ENCODE measurements around the gene SRGAP1.

Gene SRGAP1

GRCh38 chr12:64102339-64102738 is 257.8 kb downstream of the SRGAP1 start:
- H3K27me3 ChIP-seq (replicated peaks; ENCODE audit: insufficient read depth, low read length), result no peaks in the 10 kb centered on the region
- H4K20me1 ChIP-seq (ENCODE audit: insufficient read depth, low read length), result no peaks in the 10 kb centered on the region
- H3F3A ChIP-seq (ENCODE audit: insufficient read depth, low read length), result no peaks in the 10 kb centered on the region
- DNase-seq, result no peak
- no peak overlapping the region for H3K27ac ChIP-seq (ENCODE audit: low read length)
- H3K9me3 ChIP-seq (replicated peaks; ENCODE audit: insufficient read depth, low read length), result no peaks in the 10 kb centered on the region
- H3K79me2 ChIP-seq (ENCODE audit: low read length), result no peaks in the 10 kb centered on the region
- H3K36me3 ChIP-seq (replicated peaks; ENCODE audit: insufficient read depth, low read length), result no peaks in the 10 kb centered on the region
- H3K4me2 ChIP-seq (ENCODE audit: low read depth, low read length), result no peak overlapping the region
- H3K9ac ChIP-seq (ENCODE audit: low read length), result no peak overlapping the region
- no peak overlapping the region for H3K4me3 ChIP-seq (ENCODE audit: low read length)
- H3K4me1 ChIP-seq (ENCODE audit: low read length), result peaks cover 12% of the 10 kb centered on the region
- TF ChIP-seq, protein P1, sequence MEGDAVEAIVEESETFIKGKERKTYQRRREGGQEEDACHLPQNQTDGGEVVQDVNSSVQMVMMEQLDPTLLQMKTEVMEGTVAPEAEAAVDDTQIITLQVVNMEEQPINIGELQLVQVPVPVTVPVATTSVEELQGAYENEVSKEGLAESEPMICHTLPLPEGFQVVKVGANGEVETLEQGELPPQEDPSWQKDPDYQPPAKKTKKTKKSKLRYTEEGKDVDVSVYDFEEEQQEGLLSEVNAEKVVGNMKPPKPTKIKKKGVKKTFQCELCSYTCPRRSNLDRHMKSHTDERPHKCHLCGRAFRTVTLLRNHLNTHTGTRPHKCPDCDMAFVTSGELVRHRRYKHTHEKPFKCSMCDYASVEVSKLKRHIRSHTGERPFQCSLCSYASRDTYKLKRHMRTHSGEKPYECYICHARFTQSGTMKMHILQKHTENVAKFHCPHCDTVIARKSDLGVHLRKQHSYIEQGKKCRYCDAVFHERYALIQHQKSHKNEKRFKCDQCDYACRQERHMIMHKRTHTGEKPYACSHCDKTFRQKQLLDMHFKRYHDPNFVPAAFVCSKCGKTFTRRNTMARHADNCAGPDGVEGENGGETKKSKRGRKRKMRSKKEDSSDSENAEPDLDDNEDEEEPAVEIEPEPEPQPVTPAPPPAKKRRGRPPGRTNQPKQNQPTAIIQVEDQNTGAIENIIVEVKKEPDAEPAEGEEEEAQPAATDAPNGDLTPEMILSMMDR (IDR thresholded peaks at IDR 0.05; ENCODE audit: low read length), result no peak
- TF ChIP-seq EZH2 (optimal IDR thresholded peaks at IDR 0.05; ENCODE audit: low read depth, low read length) (no peak), EZH2phosphoT487 (IDR thresholded peaks at IDR 0.05; ENCODE audit: low read length) (no peak)
- H3K9me2 ChIP-seq (replicated peaks; ENCODE audit: insufficient read depth, low read length), result no peaks in the 10 kb centered on the region
- H2AFZ ChIP-seq (ENCODE audit: low read length), result no peak overlapping the region

DNA sequence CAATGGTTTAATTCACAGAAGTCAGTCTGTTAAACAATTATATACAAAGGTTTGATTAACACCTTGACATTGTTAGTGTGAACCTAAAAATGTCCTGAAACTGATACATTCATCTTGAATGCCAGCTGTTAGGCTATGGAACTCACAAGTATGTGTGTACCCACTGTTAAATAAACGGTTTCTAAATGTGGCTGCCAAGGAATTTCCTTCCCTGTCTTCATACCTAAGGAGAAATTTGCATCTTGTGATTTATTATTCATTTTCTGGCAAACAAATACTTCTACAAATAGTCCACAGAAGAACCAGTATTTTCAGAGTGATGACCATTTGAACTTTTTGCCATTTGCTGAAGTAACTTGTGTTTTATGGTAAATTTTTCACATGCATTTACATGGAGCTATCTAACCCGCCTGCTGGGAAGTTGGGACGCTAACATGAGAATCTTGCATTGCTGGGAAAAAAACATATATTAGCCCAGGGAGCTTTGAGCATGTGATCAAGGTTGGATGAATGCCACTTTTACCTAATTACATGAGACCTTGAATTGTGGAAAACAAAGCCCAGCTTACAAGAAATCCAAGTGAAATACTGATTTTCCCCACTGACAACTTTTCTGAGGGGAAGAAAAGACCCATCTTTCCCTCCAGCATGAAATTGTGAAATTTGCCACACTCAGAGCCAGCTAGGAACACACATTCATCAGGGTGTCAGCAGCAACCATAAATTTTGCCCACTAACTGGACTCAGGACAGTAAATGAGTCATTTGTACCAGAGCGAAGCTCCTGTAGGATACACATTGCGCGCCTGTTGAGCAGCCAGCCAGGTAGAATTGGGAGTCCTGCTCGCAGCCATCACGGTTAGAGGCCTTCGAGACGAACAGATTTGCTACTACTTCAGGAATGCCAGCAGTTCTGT is 259.6 kb downstream of the SRGAP1 start:
- no peaks in the 10 kb centered on the region for H3K27me3 ChIP-seq (replicated peaks; ENCODE audit: insufficient read depth, low read length)
- H4K20me1 ChIP-seq (ENCODE audit: insufficient read depth, low read length), result no peaks in the 10 kb centered on the region
- H3K9me2 ChIP-seq (replicated peaks; ENCODE audit: insufficient read depth, low read length), result no peaks in the 10 kb centered on the region
- no peak for DNase-seq
- no peak overlapping the region for H3K27ac ChIP-seq (ENCODE audit: low read length)
- H3K4me1 ChIP-seq (ENCODE audit: low read length), result peaks cover 21% of the 10 kb centered on the region
- no peaks in the 10 kb centered on the region for H3K36me3 ChIP-seq (replicated peaks; ENCODE audit: insufficient read depth, low read length)
- no peak overlapping the region for H2AFZ ChIP-seq (ENCODE audit: low read length)
- H3K4me2 ChIP-seq (ENCODE audit: low read depth, low read length), result no peak overlapping the region
- no peaks in the 10 kb centered on the region for H3F3A ChIP-seq (ENCODE audit: insufficient read depth, low read length)
- no peak overlapping the region for H3K4me3 ChIP-seq (ENCODE audit: low read length)
- no peaks in the 10 kb centered on the region for H3K79me2 ChIP-seq (ENCODE audit: low read length)
- H3K9me3 ChIP-seq (replicated peaks; ENCODE audit: insufficient read depth, low read length), result no peaks in the 10 kb centered on the region
- no peak for TF ChIP-seq EZH2phosphoT487 (IDR thresholded peaks at IDR 0.05; ENCODE audit: low read length)
- no peak for TF ChIP-seq EZH2 (optimal IDR thresholded peaks at IDR 0.05; ENCODE audit: low read depth, low read length)
- TF ChIP-seq, protein P1 (IDR thresholded peaks at IDR 0.05; ENCODE audit: low read length), result no peak
- H3K9ac ChIP-seq (ENCODE audit: low read length), result no peak overlapping the region

- Histone ChIP-seq H3K79me2 (ENCODE audit: low read length) (no peaks in the 10 kb centered on the region), H3K4me3 (ENCODE audit: low read length) (no peak overlapping the region), H3K9me3 (replicated peaks; ENCODE audit: insufficient read depth, low read length) (no peaks in the 10 kb centered on the region), H3K27ac (ENCODE audit: low read length) (no peak overlapping the region), H4K20me1 (ENCODE audit: insufficient read depth, low read length) (no peaks in the 10 kb centered on the region), H3K27me3 (replicated peaks; ENCODE audit: insufficient read depth, low read length) (no peaks in the 10 kb centered on the region), H2AFZ (ENCODE audit: low read length) (no peak overlapping the region), H3K4me1 (ENCODE audit: low read length) (peaks cover 21% of the 10 kb centered on the region), H3K9ac (ENCODE audit: low read length) (no peak overlapping the region), H3K9me2 (replicated peaks; ENCODE audit: insufficient read depth, low read length) (no peaks in the 10 kb centered on the region), H3K4me2 (ENCODE audit: low read depth, low read length) (no peak overlapping the region), H3F3A (ENCODE audit: insufficient read depth, low read length) (no peaks in the 10 kb centered on the region), H3K36me3 (replicated peaks; ENCODE audit: insufficient read depth, low read length) (no peaks in the 10 kb centered on the region)
- TF ChIP-seq EZH2phosphoT487 (IDR thresholded peaks at IDR 0.05; ENCODE audit: low read length) (no peak), EZH2 (optimal IDR thresholded peaks at IDR 0.05; ENCODE audit: low read depth, low read length) (no peak)
- TF ChIP-seq, protein P1 (IDR thresholded peaks at IDR 0.05; ENCODE audit: low read length), result no peak
- no peak for DNase-seq
These were observed 260.5 kb downstream of the SRGAP1 start for GRCh38 chr12:64105026-64105425.
